HCT116 (cell line): ENCODE results near the gene AHRR. TPM values are rescaled to one million over a fixed set of nuclear protein-coding genes. Genes with fewer than 3 reads are reported as not detected.

Experiments used
- ATAC-seq: fragments of 200-7000 bp; cut with Tn5 transposase; 2 replicates; pipeline ENCODE4 v1.9.1; 2020; ENCODE audit warnings: mild to moderate bottlenecking, moderate library complexity
- BruUV-seq: library from RNA; stranded (reverse); fragments of 400-500 nt; replicated peaks from 2 replicates; lab custom pipeline; 2021; lab: Mats Ljungman, UMichigan
- CTCF ChIA-PET: fragments of 300-600 bp; sonication (Branson Sonifier 250); formaldehyde crosslinking; loops from one replicate; lab custom pipeline; 2021; ENCODE audit warnings: antibody characterized with exemption; lab: Charles Lee
- POLR2A ChIA-PET: fragments of 300-600, 350-600 bp; sonication (Branson Sonifier 250); formaldehyde crosslinking; loops from one replicate; lab custom pipeline; 2021; ENCODE audit warnings: antibody characterized with exemption; lab: Charles Lee
- RAD21 ChIA-PET, 2 experiments: fragments of 300-600 bp; sonication (Branson Sonifier 250); formaldehyde crosslinking; loops; one replicate each; lab custom pipeline; 2023; ENCODE audit warnings: low total read pairs in 2 of 2; ENCODE audit not compliant: uncharacterized antibody in 2 of 2, unreplicated experiment in 2 of 2, low non-redundant PET in 1 of 2; lab: Charles Lee
- DNase-seq: peaks from one replicate; pipeline ENCODE4 v3.0.0-alpha.2; 2010; ENCODE audit warnings: low read depth, low spot score
- H2AFZ ChIP-seq: fragments of 200-600 bp; shearing (Covaris generic), sonication (generic); 2 replicates; pipeline ENCODE4 v1.6.1; 2017; ENCODE audit warnings: low read depth, mixed run types, mixed read lengths, antibody characterized with exemption, low read length; ENCODE audit not compliant: poor library complexity, severe bottlenecking
- H3K27ac ChIP-seq: 2 replicates; pipeline ENCODE4 v1.5.1; 2012; ENCODE audit warnings: low read depth, low read length
- H3K27me3 ChIP-seq: fragments of 200-600 bp; sonication (generic); 2 replicates; pipeline ENCODE4 v1.6.1; 2016; ENCODE audit warnings: mixed run types, low read length, mixed read lengths; ENCODE audit not compliant: insufficient read depth
- H3K36me3 ChIP-seq, 2 experiments: fragments of 200-500 bp in 1 of 2; fragments of 200-600 bp in 1 of 2; sonication (Bioruptor generic) in 1 of 2; sonication (generic) in 1 of 2; 2 replicates each; pipeline versions ENCODE4 v1.5.1 to v1.6.1; 2014 to 2016; ENCODE audit warnings: low read length in 2 of 2, inconsistent platforms in 1 of 2, mixed read lengths in 1 of 2, mixed run types in 1 of 2; ENCODE audit not compliant: insufficient read depth in 2 of 2, control insufficient read depth in 1 of 2
- H3K4me1 ChIP-seq, 2 experiments: fragments of 200-600 bp in 1 of 2; sonication (generic) in 1 of 2; 2 replicates each; pipeline versions ENCODE4 v1.5.1 to v1.6.1; 2012 to 2017; ENCODE audit warnings: low read length in 2 of 2, inconsistent platforms in 1 of 2, mild to moderate bottlenecking in 1 of 2, mixed read lengths in 1 of 2, mixed run types in 1 of 2, moderate library complexity in 1 of 2; ENCODE audit not compliant: insufficient read depth in 2 of 2, control insufficient read depth in 1 of 2
- H3K4me2 ChIP-seq: fragments of 200-600 bp; sonication (generic); 2 replicates; pipeline ENCODE4 v1.6.1; 2017; ENCODE audit warnings: mixed run types, low read length, mixed read lengths
- H3K4me3 ChIP-seq, 2 experiments: fragments of 200-600 bp in 1 of 2; sonication (generic) in 1 of 2; replicated peaks in 1 of 2; 2 replicates each; pipeline ENCODE4 v1.5.1; 2011 to 2016; ENCODE audit warnings: low read length in 2 of 2, control low read depth in 1 of 2, low read depth in 1 of 2, mild to moderate bottlenecking in 1 of 2, mixed read lengths in 1 of 2, mixed run types in 1 of 2
- H3K79me2 ChIP-seq: fragments of 200-600 bp; sonication (generic); 2 replicates; pipeline ENCODE4 v1.6.1; 2017; ENCODE audit warnings: mild to moderate bottlenecking, mixed run types, low read length, moderate library complexity, mixed read lengths; ENCODE audit not compliant: insufficient read depth
- H3K9ac ChIP-seq: fragments of 200-600 bp; sonication (generic); 2 replicates; pipeline ENCODE4 v1.6.1; 2016; ENCODE audit warnings: low read length, mixed read lengths
- H3K9me2 ChIP-seq: fragments of 200-600 bp; sonication (generic), shearing (Covaris generic); 2 replicates; pipeline ENCODE4 v1.6.1; 2017; ENCODE audit warnings: mixed run types, mild to moderate bottlenecking, moderate library complexity; ENCODE audit not compliant: insufficient read depth
- H3K9me3 ChIP-seq, 2 experiments: fragments of 200-500 bp in 1 of 2; fragments of 200-600 bp in 1 of 2; sonication (Bioruptor generic) in 1 of 2; sonication (generic) in 1 of 2; 2 replicates each; pipeline ENCODE4 v1.6.1; 2014 to 2017; ENCODE audit warnings: low read length in 2 of 2, mixed read lengths in 2 of 2, inconsistent platforms in 1 of 2, low read depth in 1 of 2, mild to moderate bottlenecking in 1 of 2, mixed run types in 1 of 2, moderate library complexity in 1 of 2; ENCODE audit not compliant: control insufficient read depth in 1 of 2, insufficient read depth in 1 of 2
- H4K20me1 ChIP-seq: fragments of 200-600 bp; sonication (generic), shearing (Covaris generic); 2 replicates; pipeline ENCODE4 v1.6.1; 2017; ENCODE audit warnings: mixed run types, mild to moderate bottlenecking, moderate library complexity; ENCODE audit not compliant: insufficient read depth
- CBX3 ChIP-seq: IDR thresholded peaks from 2 replicates; pipeline ENCODE4 v1.6.1; 2012; ENCODE audit warnings: low read depth
- RAD21 ChIP-seq: IDR thresholded peaks from 2 replicates; pipeline ENCODE4 v1.6.1; 2012; ENCODE audit warnings: low read depth, mild to moderate bottlenecking
- SIN3A ChIP-seq: IDR thresholded peaks from 2 replicates; pipeline ENCODE4 v1.6.1; 2012; ENCODE audit warnings: low read depth
- intact Hi-C: fragments of 100-400 bp; cut with micrococcal nuclease; formaldehyde crosslinking; loops from 2 replicates; pipeline ENCODE4 v1.10.0; 2022
- total RNA-seq: library from RNA; stranded (reverse); gene quantifications from one replicate; pipeline ENCODE4 v1.2.1, GENCODE V29; 2021; ENCODE audit not compliant: unreplicated experiment

The AHRR gene
- total RNA-seq, 1 experiment from 2014 or later: 12.7 TPM

GRCh38 chr5:351084-351920 is 29.8 kb downstream of the AHRR start:
- ChIA-PET RAD21 (no interaction called here), CTCF (no interaction called here), POLR2A (no interaction called here)
- no peaks in the 10 kb centered on the region for H3K9me3 ChIP-seq
- H3K4me1 ChIP-seq: no peaks in the 10 kb centered on the region
- intact Hi-C loops: no loop called here
- no peaks in the 10 kb centered on the region for H3K36me3 ChIP-seq
- no peak overlapping the region for H3K4me2 ChIP-seq
- H3K4me3 ChIP-seq: no peak overlapping the region
- no peak overlapping the region for H3K27ac ChIP-seq
- no peaks in the 10 kb centered on the region for H4K20me1 ChIP-seq
- ATAC-seq: no peak
- H2AFZ ChIP-seq: no peak overlapping the region
- no peak for TF ChIP-seq RAD21
- no peak for TF ChIP-seq CBX3
- H3K79me2 ChIP-seq: no peaks in the 10 kb centered on the region
- BruUV-seq: no TSS peak
- no peaks in the 10 kb centered on the region for H3K27me3 ChIP-seq
- no peak for DNase-seq
- no peak overlapping the region for H3K9ac ChIP-seq
- H3K9me2 ChIP-seq: no peaks in the 10 kb centered on the region

GRCh38 chr5:351921-352245 is 30.4 kb downstream of the AHRR start:
- no peak for DNase-seq
- ChIA-PET CTCF (no interaction called here), RAD21 (no interaction called here), POLR2A (no interaction called here)
- Histone ChIP-seq H3K27me3 (no peaks in the 10 kb centered on the region), H3K4me2 (no peak overlapping the region), H4K20me1 (no peaks in the 10 kb centered on the region), H3K9me2 (no peaks in the 10 kb centered on the region), H3K9me3 (no peaks in the 10 kb centered on the region), H3K79me2 (no peaks in the 10 kb centered on the region), H3K9ac (no peak overlapping the region), H3K27ac (no peak overlapping the region), H3K4me1 (no peaks in the 10 kb centered on the region), H3K36me3 (no peaks in the 10 kb centered on the region), H3K4me3 (no peak overlapping the region), H2AFZ (no peak overlapping the region)
- ATAC-seq: no peak
- BruUV-seq: no TSS peak
- no peak for TF ChIP-seq SIN3A
- intact Hi-C loops: no loop called here
